Transverse colon (tissue), 4 donors: ENCODE measurements around the gene DDX5. TPM values are rescaled to one million over a fixed set of nuclear protein-coding genes. Genes with fewer than 3 reads are reported as not detected.
A peak's percentile ranks its signal among the peaks of the same experiment; 100 is the strongest.
"Not testable (repeated sequence)": the region's sequence is repeated elsewhere in the genome, so short reads cannot be mapped to it uniquely, and the experiment has no call there.

Source experiments
- DNase-seq: peaks from one replicate; pipeline ENCODE4 v3.0.0-alpha.2; 2019
- H3K27ac ChIP-seq, 4 donors: fragments of 200-600 bp; sonication (generic); 2 replicates each; pipeline ENCODE4 v1.5.1; 2016 to 2018; ENCODE audit warnings: inconsistent platforms in 4 of 4
- H3K27me3 ChIP-seq: fragments of 200-600 bp; sonication (generic); 2 replicates; pipeline ENCODE4 v1.5.1; 2017; ENCODE audit warnings: inconsistent platforms
- H3K36me3 ChIP-seq, 4 donors: fragments of 200-600 bp; sonication (generic); 2 replicates each; pipeline ENCODE4 v1.5.1; 2017 to 2019; ENCODE audit warnings: inconsistent platforms in 4 of 4
- H3K4me1 ChIP-seq, 4 donors: fragments of 200-600 bp; sonication (generic); 2 replicates each; pipeline ENCODE4 v1.5.1; 2017 to 2020; ENCODE audit warnings: inconsistent platforms in 4 of 4
- H3K4me3 ChIP-seq, 4 donors: fragments of 200-600 bp; sonication (generic); 1 replicate in 1 of 4; 2 replicates in 3 of 4; pipeline versions ENCODE4 v1.5.1 to v1.6.1; 2017 to 2019; ENCODE audit warnings: inconsistent platforms in 4 of 4
- H3K9me3 ChIP-seq, 2 donors: fragments of 200-600 bp; sonication (generic); 2 replicates each; pipeline ENCODE4 v1.5.1; 2017 to 2019; ENCODE audit warnings: inconsistent platforms in 2 of 2
- EP300 ChIP-seq: sonication (generic); formaldehyde crosslinking; IDR thresholded peaks from one replicate; pipeline ENCODE4 v1.6.1; 2017; ENCODE audit warnings: antibody characterized with exemption, low read depth
- POLR2A ChIP-seq: fragments of 450-650 bp; IDR thresholded peaks from one replicate; pipeline ENCODE4 v1.6.1; 2016; ENCODE audit warnings: antibody characterized with exemption, mild to moderate bottlenecking, moderate library complexity
- POLR2AphosphoS5 ChIP-seq, 3 donors: sonication (generic); formaldehyde crosslinking; IDR thresholded peaks; one replicate each; pipeline ENCODE4 v1.6.1; 2016; ENCODE audit warnings: antibody characterized with exemption in 3 of 3
- WGBS, 2 donors: methylation state at CpG; one replicate each; pipeline ENCODE4 v1.1.5; 2018; ENCODE audit warnings: low coverage in 1 of 2; 5-methylcytosine and 5-hydroxymethylcytosine counted together
- in situ Hi-C, 4 donors: fragments of 200-750 bp; cut with MboI; loops; one replicate each; pipeline versions ENCODE4 v1.15.0 to v1.15.1; 2017; ENCODE audit warnings: low sequenced_read_pairs in 3 of 4, low pct_ligation_motif_present in 1 of 4, low pct_unique_long_range_greater_than_20kb in 1 of 4
- intact Hi-C: fragments of 100-400 bp; cut with DNase I; formaldehyde crosslinking; loops from one replicate; pipeline ENCODE4 v1.15.1; 2023; ENCODE audit warnings: low total_unique reads
- total RNA-seq, 4 donors: library from RNA; depleted of rRNA; stranded (reverse); fragments of >200 nt; gene quantifications; one replicate each; pipeline ENCODE4 v1.1.0, GENCODE V29; 2016
- TF ChIP-seq, protein P1 (sequence below), 5 experiments: fragments of 200-600 bp in 3 of 5; fragments of 450-650 bp in 2 of 5; sonication (generic) in 3 of 5; IDR thresholded peaks; 1 replicate in 2 of 5; 2 replicates in 3 of 5; pipeline ENCODE4 v1.5.1; 2016 to 2017; ENCODE audit warnings: antibody characterized with exemption in 5 of 5, inconsistent platforms in 3 of 5, mild to moderate bottlenecking in 2 of 5, moderate library complexity in 1 of 5

DDX5 gene
- total RNA-seq, 4 donors from 2014 or later, result 451 to 1,221 (median 694) TPM

DNA sequence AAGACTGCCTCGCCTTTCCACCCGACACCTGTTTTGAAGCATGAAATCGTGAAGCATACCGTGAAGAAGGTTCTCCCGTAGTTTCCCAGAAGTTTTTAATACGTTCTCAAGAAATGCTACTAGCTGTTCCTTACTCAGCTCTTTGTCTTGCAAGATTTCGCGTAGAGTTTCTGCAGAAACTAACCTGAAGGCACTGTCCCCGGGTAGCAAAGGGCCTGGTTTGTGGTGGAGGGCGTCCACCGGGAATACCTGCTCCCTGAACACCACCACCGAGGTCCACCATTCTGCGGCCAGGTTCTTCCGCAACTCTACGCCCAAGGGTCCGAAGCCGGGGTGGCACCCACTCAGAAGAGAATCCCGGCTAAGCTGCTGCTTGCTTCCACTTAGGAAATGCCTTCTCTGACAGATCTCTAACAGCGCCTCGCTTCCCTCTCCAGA is 9.7 kb downstream of the DDX5 start:
- no peak for DNase-seq
- no peaks in the 10 kb centered on the region for H3K9me3 ChIP-seq
- no peaks in the 10 kb centered on the region for H3K27me3 ChIP-seq
- 2% methylated on average over 20 of the region's 20 CpGs; no CpG with 5 or more reads in 1 of the 2 donors for WGBS, 2 donors
- intact Hi-C loops (no loop called here), in situ Hi-C loops (loop anchor here in 1 of 4 donors (10.0 kb wide), 1 partner anchor 72 kb away; no protein-coding TSS in a partner anchor)
- peaks cover 16 to 67% (median 46%) of the 10 kb centered on the region in 4 donors for H3K4me1 ChIP-seq
- TF ChIP-seq, protein P1, sequence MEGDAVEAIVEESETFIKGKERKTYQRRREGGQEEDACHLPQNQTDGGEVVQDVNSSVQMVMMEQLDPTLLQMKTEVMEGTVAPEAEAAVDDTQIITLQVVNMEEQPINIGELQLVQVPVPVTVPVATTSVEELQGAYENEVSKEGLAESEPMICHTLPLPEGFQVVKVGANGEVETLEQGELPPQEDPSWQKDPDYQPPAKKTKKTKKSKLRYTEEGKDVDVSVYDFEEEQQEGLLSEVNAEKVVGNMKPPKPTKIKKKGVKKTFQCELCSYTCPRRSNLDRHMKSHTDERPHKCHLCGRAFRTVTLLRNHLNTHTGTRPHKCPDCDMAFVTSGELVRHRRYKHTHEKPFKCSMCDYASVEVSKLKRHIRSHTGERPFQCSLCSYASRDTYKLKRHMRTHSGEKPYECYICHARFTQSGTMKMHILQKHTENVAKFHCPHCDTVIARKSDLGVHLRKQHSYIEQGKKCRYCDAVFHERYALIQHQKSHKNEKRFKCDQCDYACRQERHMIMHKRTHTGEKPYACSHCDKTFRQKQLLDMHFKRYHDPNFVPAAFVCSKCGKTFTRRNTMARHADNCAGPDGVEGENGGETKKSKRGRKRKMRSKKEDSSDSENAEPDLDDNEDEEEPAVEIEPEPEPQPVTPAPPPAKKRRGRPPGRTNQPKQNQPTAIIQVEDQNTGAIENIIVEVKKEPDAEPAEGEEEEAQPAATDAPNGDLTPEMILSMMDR (IDR thresholded peaks at IDR 0.05), result no peak
- TF ChIP-seq EP300 (no peak), POLR2A (no peak), POLR2AphosphoS5 (IDR thresholded peaks at IDR 0.05) (no peak)
- peaks cover 0 to 29% (median 13%) of the 10 kb centered on the region in 4 donors for H3K36me3 ChIP-seq
- peak overlapping the region; percentile 48 to 78 (median 68) for H3K4me3 ChIP-seq
- H3K27ac ChIP-seq, result peak overlapping the region; percentile 86 to 92 (median 91)

DNA sequence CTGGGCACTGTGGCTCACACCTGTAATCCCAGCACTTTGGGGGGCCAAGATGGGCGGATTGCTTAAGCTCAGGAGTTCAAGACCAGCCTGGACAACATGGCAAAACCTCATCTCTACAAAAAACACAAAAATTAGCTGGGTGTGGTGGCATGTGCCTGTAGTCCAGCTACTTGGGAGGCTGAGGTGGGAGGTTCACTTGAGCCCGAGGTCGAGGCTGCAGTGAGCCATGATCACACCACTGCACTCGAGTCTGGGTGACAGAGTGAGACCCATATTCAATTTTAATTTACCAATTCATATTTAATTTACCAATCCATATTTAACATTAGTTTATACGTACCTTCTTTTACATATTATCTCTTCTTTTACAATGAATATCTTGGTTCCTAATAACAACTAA is 10.8 kb downstream of the DDX5 start:
- intact Hi-C loops, H3K9me3 ChIP-seq, DNase-seq, H3K27ac ChIP-seq, H3K27me3 ChIP-seq: not testable (repeated sequence)
- in situ Hi-C loops, result loop anchor here in 1 of 4 donors (10.0 kb wide), 1 partner anchor 70 kb away; no protein-coding TSS in a partner anchor
- WGBS, 2 donors, result 83 to 93% methylated on average over 4 to 5 of the region's 5 CpGs
- H3K36me3 ChIP-seq, result peaks cover 0 to 22% (median 9%) of the 10 kb centered on the region in 4 donors
- peak overlapping the region in 1 of 4 donors; percentile 77 for H3K4me3 ChIP-seq
- peaks cover 16 to 56% (median 42%) of the 10 kb centered on the region in 4 donors for H3K4me1 ChIP-seq

DNA sequence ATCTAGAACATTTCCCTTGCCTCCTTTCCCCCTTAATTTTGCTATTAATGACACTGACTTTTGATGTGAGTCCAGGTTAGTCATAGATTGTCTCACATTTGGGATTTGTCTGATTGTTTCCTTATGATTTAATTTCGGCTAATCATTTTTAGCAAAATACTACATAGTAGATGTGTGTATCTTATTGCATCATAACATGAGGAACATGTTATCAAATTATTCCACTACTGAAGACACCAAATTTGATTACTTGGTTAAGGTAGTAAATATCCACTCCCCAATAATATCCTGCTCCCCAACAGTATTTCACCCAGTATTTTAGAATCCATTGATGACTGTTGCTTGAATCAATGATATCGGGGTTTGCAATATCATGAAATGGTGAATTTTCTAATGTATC is 12.0 kb downstream of the DDX5 start:
- no peak for TF ChIP-seq EP300
- peaks cover 16 to 44% (median 39%) of the 10 kb centered on the region in 4 donors for H3K4me1 ChIP-seq
- peaks cover 0 to 13% (median 3%) of the 10 kb centered on the region in 4 donors for H3K36me3 ChIP-seq
- H3K27ac ChIP-seq, result no peak overlapping the region
- no peaks in the 10 kb centered on the region for H3K27me3 ChIP-seq
- H3K4me3 ChIP-seq, result no peak overlapping the region
- no peak for DNase-seq
- no peaks in the 10 kb centered on the region for H3K9me3 ChIP-seq
- in situ Hi-C loops (loop anchor here in 1 of 4 donors (10.0 kb wide), 1 partner anchor 69 kb away; no protein-coding TSS in a partner anchor), intact Hi-C loops (no loop called here)
- WGBS, 2 donors, result 92 to 95% methylated on average over 2 of the region's 2 CpGs

DNA sequence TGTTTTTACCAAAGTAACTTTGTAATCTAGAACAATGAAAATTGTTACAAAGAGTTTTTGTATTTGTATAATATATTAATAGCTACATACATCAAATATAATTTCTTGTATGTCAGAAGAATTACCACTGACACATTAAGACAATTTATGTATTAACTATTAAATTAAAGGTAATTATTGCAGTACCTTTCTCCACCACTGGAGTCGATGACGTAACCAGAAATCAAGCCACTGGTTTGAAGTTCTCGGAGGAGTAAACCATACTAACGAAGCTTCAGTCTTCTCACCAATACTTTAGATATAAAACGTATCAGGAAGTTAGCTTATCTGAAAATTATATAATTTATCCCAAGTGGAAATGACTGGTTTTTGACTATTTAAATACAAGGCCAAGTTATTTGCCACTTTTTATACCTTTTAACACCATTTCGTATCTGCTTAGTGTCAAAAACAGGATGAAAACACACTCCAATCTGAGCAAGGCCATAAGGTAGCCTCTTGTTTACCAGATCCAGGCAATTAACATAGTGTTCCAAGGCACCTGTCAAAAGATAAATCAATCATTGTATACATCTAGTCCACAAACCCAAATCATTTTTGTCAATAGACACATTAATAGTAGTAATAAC is 13.5 kb downstream of the DDX5 start:
- Histone ChIP-seq H3K27ac (no peak overlapping the region), H3K9me3 (no peaks in the 10 kb centered on the region), H3K4me3 (no peak overlapping the region), H3K27me3 (no peaks in the 10 kb centered on the region), H3K36me3 (peaks cover 0 to 14% (median 0%) of the 10 kb centered on the region in 4 donors), H3K4me1 (peaks cover 16 to 29% (median 25%) of the 10 kb centered on the region in 4 donors)
- in situ Hi-C loops (loop anchor here in 1 of 4 donors (10.0 kb wide), 1 partner anchor 68 kb away; no protein-coding TSS in a partner anchor), intact Hi-C loops (no loop called here)
- DNase-seq, result no peak
- WGBS, 2 donors, result 74 to 78% methylated on average over 6 of the region's 6 CpGs
- TF ChIP-seq POLR2A, result no peak
- TF ChIP-seq, protein P1 (IDR thresholded peaks at IDR 0.05), result peak; percentile 45 to 56 (median 49)

DNA sequence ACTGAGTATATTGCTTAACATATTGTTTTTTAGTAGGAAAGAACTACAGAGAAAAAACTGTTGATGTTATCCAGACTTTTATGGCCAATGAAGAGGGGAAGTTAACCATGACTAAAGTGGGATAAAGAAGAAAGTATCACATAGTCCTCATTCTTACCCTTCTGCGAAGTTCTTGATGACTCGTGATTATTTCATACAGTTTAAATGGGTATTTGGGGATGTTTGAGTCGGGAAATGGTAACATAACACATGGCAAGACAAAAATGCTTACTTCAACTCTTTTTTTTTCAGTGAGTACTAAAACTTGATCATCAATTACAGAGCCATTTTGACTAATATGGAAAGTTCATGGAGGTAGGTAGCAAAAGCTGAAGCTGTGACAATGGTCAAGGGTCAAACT is 14.1 kb downstream of the DDX5 start:
- Histone ChIP-seq H3K4me1 (peaks cover 16 to 23% (median 19%) of the 10 kb centered on the region in 4 donors), H3K36me3 (peaks cover 0 to 14% (median 0%) of the 10 kb centered on the region in 4 donors), H3K9me3 (no peaks in the 10 kb centered on the region), H3K27me3 (no peaks in the 10 kb centered on the region), H3K27ac (no peak overlapping the region), H3K4me3 (no peak overlapping the region)
- intact Hi-C loops, result no loop called here
- WGBS, 2 donors, result 71 to 78% methylated on average over 3 of the region's 3 CpGs
- DNase-seq, result no peak
- in situ Hi-C loops, result loop anchor here in 1 of 4 donors (10.0 kb wide), 1 partner anchor 67 kb away; no protein-coding TSS in a partner anchor
- TF ChIP-seq POLR2AphosphoS5 (IDR thresholded peaks at IDR 0.05) (no peak), POLR2A (no peak), EP300 (no peak)
- TF ChIP-seq, protein P1 (IDR thresholded peaks at IDR 0.05), result no peak
